Measurements from ENCODE around the gene MYT1.

- TF ChIP-seq CTCF (IDR thresholded peaks at IDR 0.05) (no peak), GATA2 (CRISPR knock-in tag; IDR thresholded peaks at IDR 0.05) (peak; percentile 51; the same call in 1 of the 2 replicates), RXRA (IDR thresholded peaks at IDR 0.05; ENCODE audit: borderline replicate concordance, low read depth) (no peak), YY1 (IDR thresholded peaks at IDR 0.05; ENCODE audit: low read depth) (no peak), RAD21 (IDR thresholded peaks at IDR 0.05; ENCODE audit: low read length) (peak; percentile 26; the same call in 1 of the 2 replicates), POLR2AphosphoS5 (IDR thresholded peaks at IDR 0.05; ENCODE audit: low read depth, low read length) (no peak), NFIC (IDR thresholded peaks at IDR 0.05; ENCODE audit: borderline replicate concordance) (no peak), EZH2phosphoT487 (IDR thresholded peaks at IDR 0.05; ENCODE audit: borderline replicate concordance, low read depth) (no peak), FOXM1 (IDR thresholded peaks at IDR 0.05; ENCODE audit: low read depth) (no peak), MXI1 (IDR thresholded peaks at IDR 0.05; ENCODE audit: low read depth, low read length) (peak; percentile 75)
- TF ChIP-seq, protein P1, sequence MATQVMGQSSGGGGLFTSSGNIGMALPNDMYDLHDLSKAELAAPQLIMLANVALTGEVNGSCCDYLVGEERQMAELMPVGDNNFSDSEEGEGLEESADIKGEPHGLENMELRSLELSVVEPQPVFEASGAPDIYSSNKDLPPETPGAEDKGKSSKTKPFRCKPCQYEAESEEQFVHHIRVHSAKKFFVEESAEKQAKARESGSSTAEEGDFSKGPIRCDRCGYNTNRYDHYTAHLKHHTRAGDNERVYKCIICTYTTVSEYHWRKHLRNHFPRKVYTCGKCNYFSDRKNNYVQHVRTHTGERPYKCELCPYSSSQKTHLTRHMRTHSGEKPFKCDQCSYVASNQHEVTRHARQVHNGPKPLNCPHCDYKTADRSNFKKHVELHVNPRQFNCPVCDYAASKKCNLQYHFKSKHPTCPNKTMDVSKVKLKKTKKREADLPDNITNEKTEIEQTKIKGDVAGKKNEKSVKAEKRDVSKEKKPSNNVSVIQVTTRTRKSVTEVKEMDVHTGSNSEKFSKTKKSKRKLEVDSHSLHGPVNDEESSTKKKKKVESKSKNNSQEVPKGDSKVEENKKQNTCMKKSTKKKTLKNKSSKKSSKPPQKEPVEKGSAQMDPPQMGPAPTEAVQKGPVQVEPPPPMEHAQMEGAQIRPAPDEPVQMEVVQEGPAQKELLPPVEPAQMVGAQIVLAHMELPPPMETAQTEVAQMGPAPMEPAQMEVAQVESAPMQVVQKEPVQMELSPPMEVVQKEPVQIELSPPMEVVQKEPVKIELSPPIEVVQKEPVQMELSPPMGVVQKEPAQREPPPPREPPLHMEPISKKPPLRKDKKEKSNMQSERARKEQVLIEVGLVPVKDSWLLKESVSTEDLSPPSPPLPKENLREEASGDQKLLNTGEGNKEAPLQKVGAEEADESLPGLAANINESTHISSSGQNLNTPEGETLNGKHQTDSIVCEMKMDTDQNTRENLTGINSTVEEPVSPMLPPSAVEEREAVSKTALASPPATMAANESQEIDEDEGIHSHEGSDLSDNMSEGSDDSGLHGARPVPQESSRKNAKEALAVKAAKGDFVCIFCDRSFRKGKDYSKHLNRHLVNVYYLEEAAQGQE (IDR thresholded peaks at IDR 0.05; ENCODE audit: low read depth, low read length): no peak
Observed at GRCh38 chr20:64261138-64261537, 96.9 kb downstream of the MYT1 start.
